Neural crest cell (in vitro differentiated cells): ENCODE measurements around the gene ADRA1B. TPM values are rescaled to one million over a fixed set of nuclear protein-coding genes. Genes with fewer than 3 reads are reported as not detected.
A peak's percentile ranks its signal among the peaks of the same experiment; 100 is the strongest.

Experiments
- DNase-seq: peaks from one replicate; pipeline ENCODE4 v3.0.0; 2021; ENCODE audit warnings: low read depth, mixed read lengths, low spot score
- H3K27ac Mint-ChIP-seq: one replicate; pipeline ENCODE4 v1.8.0; 2021; ENCODE audit warnings: mild to moderate bottlenecking, mixed read lengths; ENCODE audit not compliant: unreplicated experiment
- H3K27me3 Mint-ChIP-seq: 2 replicates; pipeline ENCODE4 v1.8.0; 2021; ENCODE audit warnings: low read depth, mild to moderate bottlenecking, mixed read lengths
- H3K36me3 Mint-ChIP-seq: 2 replicates; pipeline ENCODE4 v1.8.0; 2021; ENCODE audit warnings: low read depth, mild to moderate bottlenecking, mixed read lengths
- H3K4me1 Mint-ChIP-seq: 2 replicates; pipeline ENCODE4 v1.8.0; 2021; ENCODE audit warnings: mixed read lengths
- H3K4me3 Mint-ChIP-seq: one replicate; pipeline ENCODE4 v1.8.0; 2021; ENCODE audit warnings: mild to moderate bottlenecking, mixed read lengths
- H3K9me3 Mint-ChIP-seq: 2 replicates; pipeline ENCODE4 v1.8.0; 2021; ENCODE audit warnings: mixed read lengths
- total RNA-seq: library from RNA; stranded (reverse); gene quantifications from 2 replicates; pipeline ENCODE4 v1.2.1, GENCODE V29; 2021
- TF ChIP-seq, protein P1 (sequence below): fragments of 200-600 bp; sonication (generic); conservative IDR thresholded peaks from 2 replicates; pipeline ENCODE4 v1.5.0; 2021; ENCODE audit warnings: antibody characterized with exemption, mild to moderate bottlenecking

ADRA1B gene
- total RNA-seq, 1 donor from 2014 or later: 0.19 TPM

DNA sequence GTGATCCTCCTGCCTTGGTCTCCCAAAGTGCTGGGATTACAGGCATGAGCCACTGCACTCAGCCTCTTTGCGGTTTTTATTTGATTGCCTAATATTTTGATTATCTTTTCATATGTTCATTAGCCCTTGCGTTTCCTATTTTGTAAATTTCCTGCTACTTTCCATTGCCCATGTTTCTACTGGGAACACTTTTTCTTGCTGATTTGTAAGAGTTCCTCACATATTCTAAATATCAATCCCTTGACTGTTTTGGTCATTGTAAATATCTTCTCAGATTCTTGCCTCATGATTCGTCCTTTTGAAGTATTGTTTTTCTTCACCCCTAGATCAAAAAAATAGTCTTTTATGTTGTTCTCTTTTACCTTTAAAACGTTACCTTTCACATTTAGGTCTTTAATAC is 54.8 kb downstream of the ADRA1B start:
- TF ChIP-seq, protein P1, sequence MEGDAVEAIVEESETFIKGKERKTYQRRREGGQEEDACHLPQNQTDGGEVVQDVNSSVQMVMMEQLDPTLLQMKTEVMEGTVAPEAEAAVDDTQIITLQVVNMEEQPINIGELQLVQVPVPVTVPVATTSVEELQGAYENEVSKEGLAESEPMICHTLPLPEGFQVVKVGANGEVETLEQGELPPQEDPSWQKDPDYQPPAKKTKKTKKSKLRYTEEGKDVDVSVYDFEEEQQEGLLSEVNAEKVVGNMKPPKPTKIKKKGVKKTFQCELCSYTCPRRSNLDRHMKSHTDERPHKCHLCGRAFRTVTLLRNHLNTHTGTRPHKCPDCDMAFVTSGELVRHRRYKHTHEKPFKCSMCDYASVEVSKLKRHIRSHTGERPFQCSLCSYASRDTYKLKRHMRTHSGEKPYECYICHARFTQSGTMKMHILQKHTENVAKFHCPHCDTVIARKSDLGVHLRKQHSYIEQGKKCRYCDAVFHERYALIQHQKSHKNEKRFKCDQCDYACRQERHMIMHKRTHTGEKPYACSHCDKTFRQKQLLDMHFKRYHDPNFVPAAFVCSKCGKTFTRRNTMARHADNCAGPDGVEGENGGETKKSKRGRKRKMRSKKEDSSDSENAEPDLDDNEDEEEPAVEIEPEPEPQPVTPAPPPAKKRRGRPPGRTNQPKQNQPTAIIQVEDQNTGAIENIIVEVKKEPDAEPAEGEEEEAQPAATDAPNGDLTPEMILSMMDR: no peak
- no peak overlapping the region for H3K27ac Mint-ChIP-seq
- DNase-seq: no peak
- peaks cover 2% of the 10 kb centered on the region for H3K36me3 Mint-ChIP-seq
- H3K4me3 Mint-ChIP-seq: peak overlapping the region; percentile 25
- H3K27me3 Mint-ChIP-seq: peaks cover 88% of the 10 kb centered on the region
- H3K4me1 Mint-ChIP-seq: peaks cover 6% of the 10 kb centered on the region
- H3K9me3 Mint-ChIP-seq: no peaks in the 10 kb centered on the region

DNA sequence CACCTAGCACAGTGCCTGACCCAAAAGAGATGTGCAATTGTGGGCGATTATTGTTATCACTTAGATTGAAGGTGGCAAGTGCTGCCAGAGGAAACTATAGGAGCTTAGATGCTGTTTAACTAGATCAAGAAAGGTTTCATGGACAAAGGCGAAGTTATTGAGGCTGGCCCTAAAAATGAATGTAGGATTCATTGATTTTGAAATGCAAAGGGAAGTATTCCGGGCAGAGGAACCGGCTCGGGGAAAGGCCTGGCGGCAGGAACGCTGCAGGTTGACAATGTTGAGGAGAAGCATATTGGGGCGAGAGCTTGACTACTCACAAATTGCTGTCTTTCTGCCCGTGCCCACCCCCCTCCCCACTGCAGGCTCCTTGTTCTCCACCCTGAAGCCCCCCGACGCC is 55.2 kb downstream of the ADRA1B start:
- peaks cover 6% of the 10 kb centered on the region for H3K4me1 Mint-ChIP-seq
- no peak for DNase-seq
- TF ChIP-seq, protein P1: no peak
- H3K27ac Mint-ChIP-seq: no peak overlapping the region
- peaks cover 2% of the 10 kb centered on the region for H3K36me3 Mint-ChIP-seq
- no peaks in the 10 kb centered on the region for H3K9me3 Mint-ChIP-seq
- H3K27me3 Mint-ChIP-seq: peaks cover 88% of the 10 kb centered on the region
- H3K4me3 Mint-ChIP-seq: peak overlapping the region; percentile 25

DNA sequence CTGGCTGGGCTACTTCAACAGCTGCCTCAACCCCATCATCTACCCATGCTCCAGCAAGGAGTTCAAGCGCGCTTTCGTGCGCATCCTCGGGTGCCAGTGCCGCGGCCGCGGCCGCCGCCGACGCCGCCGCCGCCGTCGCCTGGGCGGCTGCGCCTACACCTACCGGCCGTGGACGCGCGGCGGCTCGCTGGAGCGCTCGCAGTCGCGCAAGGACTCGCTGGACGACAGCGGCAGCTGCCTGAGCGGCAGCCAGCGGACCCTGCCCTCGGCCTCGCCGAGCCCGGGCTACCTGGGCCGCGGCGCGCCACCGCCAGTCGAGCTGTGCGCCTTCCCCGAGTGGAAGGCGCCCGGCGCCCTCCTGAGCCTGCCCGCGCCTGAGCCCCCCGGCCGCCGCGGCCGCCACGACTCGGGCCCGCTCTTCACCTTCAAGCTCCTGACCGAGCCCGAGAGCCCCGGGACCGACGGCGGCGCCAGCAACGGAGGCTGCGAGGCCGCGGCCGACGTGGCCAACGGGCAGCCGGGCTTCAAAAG is 55.7 kb downstream of the ADRA1B start:
- Mint-ChIP-seq H3K4me1 (peaks cover 6% of the 10 kb centered on the region), H3K9me3 (no peaks in the 10 kb centered on the region), H3K27me3 (peaks cover 88% of the 10 kb centered on the region), H3K36me3 (peaks cover 2% of the 10 kb centered on the region), H3K4me3 (no peak overlapping the region), H3K27ac (no peak overlapping the region)
- peak; percentile 17 for DNase-seq
- TF ChIP-seq, protein P1: no peak

DNA sequence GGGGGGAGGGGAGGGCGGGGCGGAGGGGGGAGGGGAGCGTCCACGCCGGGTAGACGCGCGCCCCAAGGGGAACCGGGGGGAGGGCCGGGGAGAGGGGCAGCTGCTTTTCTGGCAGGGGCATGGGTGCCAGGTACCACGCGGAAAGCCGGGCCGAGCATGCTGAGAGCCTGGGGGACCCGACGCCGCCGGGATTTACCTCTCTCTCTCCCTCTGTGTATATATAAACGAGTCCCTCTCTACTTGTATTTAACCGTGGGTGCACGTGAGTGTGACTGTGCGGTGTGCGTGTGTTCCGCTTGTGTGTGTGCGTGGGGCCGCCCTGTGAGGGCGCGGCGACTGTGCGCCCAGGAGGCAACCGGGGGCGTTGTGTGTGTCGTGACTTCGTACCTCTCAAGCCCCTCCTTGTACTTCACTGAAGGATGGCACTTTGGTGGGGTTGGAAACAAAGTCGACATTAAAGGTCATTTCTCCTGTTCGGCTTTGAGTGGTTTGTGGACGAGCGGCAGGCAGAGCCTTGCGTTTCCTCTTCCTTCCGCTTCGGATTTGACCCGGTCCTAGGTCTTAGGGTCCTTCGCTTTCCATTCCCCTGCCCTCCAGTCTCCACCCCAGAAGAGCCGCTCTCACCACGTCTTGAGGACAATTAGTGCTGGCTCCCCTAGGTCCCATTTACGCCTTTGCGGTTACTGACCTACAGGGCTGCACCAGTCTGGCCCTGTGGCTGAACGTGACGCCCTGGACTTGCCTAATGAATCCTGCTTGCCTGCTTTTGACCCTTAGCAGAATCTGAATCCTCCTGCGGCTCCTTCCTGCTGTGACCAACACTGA is 56.5 kb downstream of the ADRA1B start:
- peaks cover 6% of the 10 kb centered on the region for H3K4me1 Mint-ChIP-seq
- H3K9me3 Mint-ChIP-seq: no peaks in the 10 kb centered on the region
- TF ChIP-seq, protein P1: no peak
- H3K27me3 Mint-ChIP-seq: peaks cover 88% of the 10 kb centered on the region
- peak overlapping the region; percentile 81 for H3K4me3 Mint-ChIP-seq
- H3K36me3 Mint-ChIP-seq: peaks cover 2% of the 10 kb centered on the region
- H3K27ac Mint-ChIP-seq: no peak overlapping the region
- DNase-seq: no peak

DNA sequence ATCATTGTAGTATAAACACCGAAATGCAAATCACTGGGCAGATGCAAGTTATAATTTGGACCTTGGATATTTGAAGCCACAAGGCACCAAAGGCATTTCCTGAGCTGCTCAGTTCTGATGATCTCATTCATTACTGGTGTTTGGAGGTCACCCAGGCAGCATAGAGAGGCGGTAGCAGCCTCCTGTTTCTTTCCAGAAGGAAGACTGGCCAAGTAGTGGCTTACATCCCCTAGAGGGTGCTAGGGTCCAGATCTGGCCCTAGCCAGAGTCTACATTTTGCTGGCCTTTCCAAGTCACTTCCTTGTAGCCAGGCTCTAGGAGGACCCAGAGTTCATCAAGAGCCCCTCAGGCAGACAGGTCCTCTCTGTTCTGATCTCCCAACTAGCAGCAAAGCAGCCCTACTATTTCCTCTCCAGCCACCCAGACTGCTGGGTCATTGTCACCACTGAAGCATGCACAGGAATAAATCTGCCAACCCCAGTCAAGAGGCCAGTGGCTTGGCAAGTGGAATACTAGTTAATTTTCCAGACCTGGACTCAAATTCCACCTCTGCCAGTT is 59.3 kb downstream of the ADRA1B start:
- TF ChIP-seq, protein P1: no peak
- Mint-ChIP-seq H3K4me3 (no peak overlapping the region), H3K4me1 (peaks cover 6% of the 10 kb centered on the region), H3K9me3 (no peaks in the 10 kb centered on the region), H3K27ac (no peak overlapping the region), H3K27me3 (peaks cover 90% of the 10 kb centered on the region), H3K36me3 (peaks cover 2% of the 10 kb centered on the region)
- no peak for DNase-seq
